PC-3 (cell line): ENCODE measurements around the gene YPEL3. TPM values are rescaled to one million over a fixed set of nuclear protein-coding genes. Genes with fewer than 3 reads are reported as not detected.

ENCODE experiments used
- ATAC-seq: fragments of 200-7000 bp; cut with Tn5 transposase; 2 replicates; pipeline ENCODE4 v1.9.1; 2020; ENCODE audit warnings: mild to moderate bottlenecking, moderate library complexity
- BruUV-seq: library from RNA; stranded (reverse); fragments of 400-500 nt; replicated peaks from 2 replicates; lab custom pipeline; 2021; lab: Mats Ljungman, UMichigan
- CTCF ChIA-PET: fragments of 300-600 bp; sonication (Branson Sonifier 250); formaldehyde crosslinking; loops from one replicate; lab custom pipeline; 2022; ENCODE audit warnings: antibody characterized with exemption; lab: Charles Lee
- POLR2A ChIA-PET: fragments of 300-600 bp; sonication (Branson Sonifier 250); formaldehyde crosslinking; loops from one replicate; lab custom pipeline; 2022; ENCODE audit warnings: antibody characterized with exemption; ENCODE audit not compliant: unreplicated experiment; lab: Charles Lee
- DNase-seq: peaks from one replicate; pipeline ENCODE4 v3.0.0-alpha.2; 2015
- H2AFZ ChIP-seq: fragments of 300-600 bp; sonication (generic); 2 replicates; pipeline ENCODE4 v1.6.0; 2016; ENCODE audit warnings: antibody characterized with exemption, low read length
- H3F3A ChIP-seq: fragments of 300-600 bp; sonication (generic); one replicate; pipeline ENCODE4 v1.6.0; 2017; ENCODE audit warnings: antibody characterized with exemption, low read length, control low read depth, mild to moderate bottlenecking; ENCODE audit not compliant: unreplicated experiment
- H3K27ac ChIP-seq: fragments of 300-600 bp; sonication (generic); 2 replicates; pipeline ENCODE4 v1.5.1; 2016; ENCODE audit warnings: mild to moderate bottlenecking, low read length
- H3K27me3 ChIP-seq: fragments of 300-600 bp; sonication (generic); 2 replicates; pipeline ENCODE4 v1.6.1; 2016; ENCODE audit warnings: low read length, mixed read lengths
- H3K36me3 ChIP-seq: fragments of 300-600 bp; sonication (generic); 2 replicates; pipeline ENCODE4 v1.6.1; 2016; ENCODE audit warnings: low read depth, mixed run types, low read length, mixed read lengths
- H3K4me1 ChIP-seq: fragments of 300-600 bp; sonication (generic); 2 replicates; pipeline ENCODE4 v1.5.1; 2016; ENCODE audit warnings: low read length; ENCODE audit not compliant: insufficient read depth
- H3K4me2 ChIP-seq: fragments of 300-600 bp; sonication (generic); 2 replicates; pipeline ENCODE4 v1.6.0; 2016; ENCODE audit warnings: low read length
- H3K4me3 ChIP-seq: fragments of 300-600 bp; sonication (generic); 2 replicates; pipeline ENCODE4 v1.5.1; 2016; ENCODE audit warnings: mild to moderate bottlenecking, low read length, mixed read lengths
- H3K79me2 ChIP-seq: fragments of 300-600 bp; sonication (generic); 2 replicates; pipeline ENCODE4 v1.6.1; 2017; ENCODE audit warnings: low read length, mixed read lengths
- H3K9ac ChIP-seq: fragments of 300-600 bp; sonication (generic); 2 replicates; pipeline ENCODE4 v1.6.0; 2016; ENCODE audit warnings: mild to moderate bottlenecking, low read length
- H3K9me2 ChIP-seq: fragments of 300-600 bp; sonication (generic); replicated peaks from 2 replicates; pipeline ENCODE4 v1.6.1; 2016; ENCODE audit warnings: mixed run types, low read length, mixed read lengths
- H3K9me3 ChIP-seq: fragments of 300-600 bp; sonication (generic); 2 replicates; pipeline ENCODE4 v1.6.1; 2016; ENCODE audit warnings: low read length, mixed read lengths
- H4K20me1 ChIP-seq: fragments of 300-600 bp; sonication (generic); 2 replicates; pipeline ENCODE4 v1.6.1; 2016; ENCODE audit warnings: low read length, mixed read lengths
- EZH2 ChIP-seq: fragments of 300-600 bp; sonication (generic); IDR thresholded peaks from one replicate; pipeline ENCODE4 v1.6.1; 2017; ENCODE audit warnings: antibody characterized with exemption, mild to moderate bottlenecking, low read length; ENCODE audit not compliant: unreplicated experiment
- EZH2phosphoT487 ChIP-seq: fragments of 300-600 bp; sonication (generic); IDR thresholded peaks from 2 replicates; pipeline ENCODE4 v1.6.1; 2018; ENCODE audit warnings: mild to moderate bottlenecking, antibody characterized with exemption, low read length, borderline replicate concordance
- intact Hi-C: fragments of 100-400 bp; cut with micrococcal nuclease; formaldehyde crosslinking; loops from 2 replicates; pipeline ENCODE4 v1.9.0; 2023
- total RNA-seq: library from RNA; depleted of rRNA; stranded (reverse); fragments of >200 nt; gene quantifications from 2 replicates; pipeline ENCODE4 v1.2.3, GENCODE V29; 2014
- TF ChIP-seq, protein P1 (sequence below): fragments of 300-600 bp; sonication (generic); conservative IDR thresholded peaks from 2 replicates; pipeline ENCODE4 v1.5.1; 2017; ENCODE audit warnings: antibody characterized with exemption, low read depth, mild to moderate bottlenecking, low read length

The YPEL3 gene
- total RNA-seq, 1 experiment from 2014 or later, result 7.7 TPM

DNA sequence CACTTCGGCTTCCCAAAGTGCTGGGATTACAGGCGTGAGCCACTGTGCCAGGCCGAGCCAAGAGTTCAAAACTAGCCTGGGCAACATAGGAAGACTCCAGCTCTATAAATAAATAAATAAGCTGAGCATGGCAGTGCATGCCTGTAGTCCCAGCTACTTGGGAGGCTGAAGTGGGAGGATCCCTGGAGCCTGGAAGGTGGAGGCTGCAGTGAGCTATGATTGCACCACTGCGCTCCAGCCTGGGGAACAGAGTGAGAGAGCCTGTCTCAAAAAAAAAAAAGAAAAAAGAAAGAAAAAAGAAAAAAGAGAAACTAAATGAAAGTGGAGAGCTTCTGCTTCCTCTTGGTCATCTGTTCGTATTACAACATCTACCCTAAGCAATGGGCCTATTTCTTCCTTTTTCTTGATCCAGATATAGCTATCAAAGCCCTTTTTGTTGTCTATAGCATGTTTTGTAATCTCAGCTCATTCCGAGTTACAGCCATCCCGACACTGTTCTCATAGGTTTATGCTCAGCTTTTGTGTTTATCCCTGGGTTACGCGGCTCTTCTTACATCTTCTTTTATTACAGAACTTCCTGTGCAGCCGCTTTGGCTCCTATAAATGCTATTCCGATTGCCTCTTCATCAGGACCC is 41.1 kb upstream of the YPEL3 start:
- Histone ChIP-seq H3K4me1 (no peaks in the 10 kb centered on the region), H3K79me2 (no peaks in the 10 kb centered on the region)
- ATAC-seq, result no peak

DNA sequence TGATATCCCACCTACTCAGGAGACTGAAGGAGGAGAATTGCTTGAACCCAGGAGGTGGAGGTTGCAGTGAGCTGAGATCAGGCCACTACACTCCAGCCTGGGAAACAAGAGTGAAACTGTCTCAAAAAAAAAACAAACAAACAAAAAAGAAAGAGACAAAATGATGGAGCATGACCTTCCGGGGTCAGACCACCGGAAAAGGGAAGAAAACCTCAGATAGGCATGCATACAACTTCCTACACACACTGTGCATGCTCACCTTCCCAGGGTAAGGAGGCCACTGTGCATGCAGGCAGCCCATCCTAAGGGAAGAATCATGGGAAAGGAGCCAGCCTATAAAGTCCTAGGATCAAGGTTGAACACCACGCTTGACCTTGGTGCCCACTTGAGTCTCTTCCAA is 36.6 kb upstream of the YPEL3 start:
- intact Hi-C loops, result no loop called here
- POLR2A ChIA-PET, result no interaction called here

More for the DNA sequence above, 41.1 kb upstream of the YPEL3 start:
- ChIA-PET POLR2A (interaction anchor here (0.5 kb wide), 1 partner anchor 22 kb away, joined by 16 read pairs; no protein-coding TSS in a partner anchor), CTCF (no interaction called here)
- no peak for DNase-seq
- no peak overlapping the region for H3K27ac ChIP-seq
- TF ChIP-seq EZH2phosphoT487 (no peak), EZH2 (no peak)
- TF ChIP-seq, protein P1, sequence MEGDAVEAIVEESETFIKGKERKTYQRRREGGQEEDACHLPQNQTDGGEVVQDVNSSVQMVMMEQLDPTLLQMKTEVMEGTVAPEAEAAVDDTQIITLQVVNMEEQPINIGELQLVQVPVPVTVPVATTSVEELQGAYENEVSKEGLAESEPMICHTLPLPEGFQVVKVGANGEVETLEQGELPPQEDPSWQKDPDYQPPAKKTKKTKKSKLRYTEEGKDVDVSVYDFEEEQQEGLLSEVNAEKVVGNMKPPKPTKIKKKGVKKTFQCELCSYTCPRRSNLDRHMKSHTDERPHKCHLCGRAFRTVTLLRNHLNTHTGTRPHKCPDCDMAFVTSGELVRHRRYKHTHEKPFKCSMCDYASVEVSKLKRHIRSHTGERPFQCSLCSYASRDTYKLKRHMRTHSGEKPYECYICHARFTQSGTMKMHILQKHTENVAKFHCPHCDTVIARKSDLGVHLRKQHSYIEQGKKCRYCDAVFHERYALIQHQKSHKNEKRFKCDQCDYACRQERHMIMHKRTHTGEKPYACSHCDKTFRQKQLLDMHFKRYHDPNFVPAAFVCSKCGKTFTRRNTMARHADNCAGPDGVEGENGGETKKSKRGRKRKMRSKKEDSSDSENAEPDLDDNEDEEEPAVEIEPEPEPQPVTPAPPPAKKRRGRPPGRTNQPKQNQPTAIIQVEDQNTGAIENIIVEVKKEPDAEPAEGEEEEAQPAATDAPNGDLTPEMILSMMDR, result no peak
- no peaks in the 10 kb centered on the region for H3K9me2 ChIP-seq
- no peaks in the 10 kb centered on the region for H3F3A ChIP-seq
- no peak overlapping the region for H3K4me3 ChIP-seq
- H3K27me3 ChIP-seq, result no peaks in the 10 kb centered on the region
- H3K9ac ChIP-seq, result no peak overlapping the region
- H3K9me3 ChIP-seq, result no peaks in the 10 kb centered on the region
- intact Hi-C loops, result no loop called here
- no TSS peak for BruUV-seq
- no peak overlapping the region; the same call in 1 of the 2 replicates for H3K4me2 ChIP-seq
- H2AFZ ChIP-seq, result no peak overlapping the region
- H4K20me1 ChIP-seq, result no peaks in the 10 kb centered on the region
- no peaks in the 10 kb centered on the region for H3K36me3 ChIP-seq

More for the DNA sequence above, 36.6 kb upstream of the YPEL3 start:
- Histone ChIP-seq H3K4me3 (no peak overlapping the region), H3K9me2 (no peaks in the 10 kb centered on the region), H3K27me3 (no peaks in the 10 kb centered on the region), H3K4me1 (no peaks in the 10 kb centered on the region), H3K79me2 (no peaks in the 10 kb centered on the region), H3K9me3 (no peaks in the 10 kb centered on the region), H3K9ac (no peak overlapping the region), H3K4me2 (no peak overlapping the region), H2AFZ (no peak overlapping the region), H3K27ac (no peak overlapping the region), H3K36me3 (no peaks in the 10 kb centered on the region), H3F3A (no peaks in the 10 kb centered on the region), H4K20me1 (no peaks in the 10 kb centered on the region)
- no TSS peak for BruUV-seq
- CTCF ChIA-PET, result no interaction called here
- ATAC-seq (no peak), DNase-seq (no peak)
- TF ChIP-seq EZH2, result no peak
- TF ChIP-seq EZH2phosphoT487, result no peak
- TF ChIP-seq, protein P1, result no peak
